Renal pelvis (tissue), 4 donors: ENCODE data around the gene BBS9. TPM values are rescaled to one million over a fixed set of nuclear protein-coding genes. Genes with fewer than 3 reads are reported as not detected.

Source experiments
- DNase-seq: peaks from one replicate; pipeline ENCODE4 v3.0.0-alpha.2; 2013
- polyA plus RNA-seq, 3 donors: library from polyadenylated mRNA; unstranded; fragments of 120-200 nt; gene quantifications; one replicate each; pipeline ENCODE4 v1.2.1, GENCODE V29; 2013; ENCODE audit not compliant: insufficient read length in 3 of 3

The BBS9 gene
- polyA plus RNA-seq, 3 donors = 15.5 to 17.8 (median 17.5) TPM

GRCh38 chr7:33539659-33540400 is 410.5 kb downstream of the BBS9 start:
- DNase-seq = no peak

GRCh38 chr7:33547880-33548279 is 418.5 kb downstream of the BBS9 start:
- DNase-seq = no peak

- no peak for DNase-seq
These were observed 421.0 kb downstream of the BBS9 start for GRCh38 chr7:33550363-33550762.

- DNase-seq = no peak
These were observed 421.6 kb downstream of the BBS9 start for GRCh38 chr7:33550979-33551378.

- DNase-seq = no peak
These were observed 424.7 kb downstream of the BBS9 start for GRCh38 chr7:33554046-33554445.

- DNase-seq = no peak
These were observed 425.2 kb downstream of the BBS9 start for GRCh38 chr7:33554576-33554975.

GRCh38 chr7:33556472-33556871 is 427.1 kb downstream of the BBS9 start:
- no peak for DNase-seq

- DNase-seq = no peak
These were observed 429.4 kb downstream of the BBS9 start for GRCh38 chr7:33558549-33559323.

- DNase-seq = no peak
These were observed 430.0 kb downstream of the BBS9 start for GRCh38 chr7:33559324-33559710.

GRCh38 chr7:33562996-33563395 is 433.6 kb downstream of the BBS9 start:
- no peak for DNase-seq

GRCh38 chr7:33563651-33564050 is 434.3 kb downstream of the BBS9 start:
- DNase-seq = no peak

- no peak for DNase-seq
These were observed 448.8 kb downstream of the BBS9 start for GRCh38 chr7:33578166-33578565.

- no peak for DNase-seq
These were observed 449.7 kb downstream of the BBS9 start for GRCh38 chr7:33578881-33579672.

- DNase-seq = no peak
These were observed 450.3 kb downstream of the BBS9 start for GRCh38 chr7:33579673-33579960.

- DNase-seq = no peak
These were observed 451.9 kb downstream of the BBS9 start for GRCh38 chr7:33581236-33581635.

GRCh38 chr7:33582104-33582503 is 452.7 kb downstream of the BBS9 start:
- DNase-seq = no peak

- no peak for DNase-seq
These were observed 453.2 kb downstream of the BBS9 start for GRCh38 chr7:33582533-33582932.

- DNase-seq = no peak
These were observed 460.5 kb downstream of the BBS9 start for GRCh38 chr7:33589911-33590310.

GRCh38 chr7:33590916-33591315 is 461.6 kb downstream of the BBS9 start:
- DNase-seq = no peak

GRCh38 chr7:33591490-33591889 is 462.1 kb downstream of the BBS9 start:
- no peak for DNase-seq

- no peak for DNase-seq
These were observed 463.4 kb downstream of the BBS9 start for GRCh38 chr7:33592718-33593117.

GRCh38 chr7:33593611-33594010 is 464.2 kb downstream of the BBS9 start:
- DNase-seq = peak; percentile 22

GRCh38 chr7:33596686-33597085 is 467.3 kb downstream of the BBS9 start:
- no peak for DNase-seq
